GM20000 (cell line): ENCODE data around the gene WDR5.

ENCODE experiments used
- DNase-seq: peaks from one replicate; pipeline ENCODE4 v3.0.0; 2012; ENCODE audit warnings: low spot score
- TF ChIP-seq, protein P1 (sequence below): IDR thresholded peaks from 2 replicates; pipeline ENCODE4 v1.5.1; 2012; ENCODE audit warnings: mild to moderate bottlenecking, control low read depth; ENCODE audit errors: extremely low read depth, missing control alignments

The WDR5 gene

DNA sequence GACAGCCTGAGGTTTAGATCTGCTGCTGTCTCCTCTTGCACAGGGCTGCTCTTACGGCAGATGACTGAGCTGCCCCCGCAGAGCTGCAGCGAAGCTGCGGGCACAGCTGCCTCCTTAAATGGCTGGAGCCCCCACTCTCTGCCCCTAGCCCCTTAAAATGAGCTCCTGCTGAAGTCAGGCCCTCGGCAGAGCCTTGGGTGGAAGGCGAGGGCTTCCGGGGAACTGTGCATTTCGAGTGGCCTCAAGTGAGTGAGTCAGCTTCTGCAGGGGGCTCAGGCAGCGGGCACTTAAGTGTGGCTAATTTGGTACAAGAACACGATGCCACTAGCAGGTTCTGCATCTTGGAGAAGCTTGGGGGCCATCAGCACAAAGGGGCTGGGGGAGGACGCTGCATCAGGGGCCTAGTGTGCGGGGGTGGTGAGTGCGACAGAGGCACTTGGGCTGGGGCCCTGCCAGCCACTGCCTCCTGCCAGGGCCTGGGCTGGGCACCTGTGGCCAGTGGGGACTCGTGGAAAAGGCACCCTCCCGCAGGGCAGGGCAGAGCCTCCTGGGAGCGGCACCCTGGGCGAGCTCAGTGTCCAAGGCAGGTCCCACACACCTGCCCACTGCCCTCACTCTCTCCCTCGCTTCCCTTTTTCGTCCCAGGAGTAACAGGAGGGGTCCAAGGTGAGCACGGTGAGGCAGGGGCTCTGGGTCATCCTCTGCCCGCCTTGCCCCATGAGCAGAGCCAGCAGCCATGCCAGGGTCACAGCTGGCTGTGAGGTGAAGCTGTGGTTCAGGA, 57.3 kb downstream of the WDR5 start:
- no peak for DNase-seq
- TF ChIP-seq, protein P1, sequence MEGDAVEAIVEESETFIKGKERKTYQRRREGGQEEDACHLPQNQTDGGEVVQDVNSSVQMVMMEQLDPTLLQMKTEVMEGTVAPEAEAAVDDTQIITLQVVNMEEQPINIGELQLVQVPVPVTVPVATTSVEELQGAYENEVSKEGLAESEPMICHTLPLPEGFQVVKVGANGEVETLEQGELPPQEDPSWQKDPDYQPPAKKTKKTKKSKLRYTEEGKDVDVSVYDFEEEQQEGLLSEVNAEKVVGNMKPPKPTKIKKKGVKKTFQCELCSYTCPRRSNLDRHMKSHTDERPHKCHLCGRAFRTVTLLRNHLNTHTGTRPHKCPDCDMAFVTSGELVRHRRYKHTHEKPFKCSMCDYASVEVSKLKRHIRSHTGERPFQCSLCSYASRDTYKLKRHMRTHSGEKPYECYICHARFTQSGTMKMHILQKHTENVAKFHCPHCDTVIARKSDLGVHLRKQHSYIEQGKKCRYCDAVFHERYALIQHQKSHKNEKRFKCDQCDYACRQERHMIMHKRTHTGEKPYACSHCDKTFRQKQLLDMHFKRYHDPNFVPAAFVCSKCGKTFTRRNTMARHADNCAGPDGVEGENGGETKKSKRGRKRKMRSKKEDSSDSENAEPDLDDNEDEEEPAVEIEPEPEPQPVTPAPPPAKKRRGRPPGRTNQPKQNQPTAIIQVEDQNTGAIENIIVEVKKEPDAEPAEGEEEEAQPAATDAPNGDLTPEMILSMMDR = no peak

DNA sequence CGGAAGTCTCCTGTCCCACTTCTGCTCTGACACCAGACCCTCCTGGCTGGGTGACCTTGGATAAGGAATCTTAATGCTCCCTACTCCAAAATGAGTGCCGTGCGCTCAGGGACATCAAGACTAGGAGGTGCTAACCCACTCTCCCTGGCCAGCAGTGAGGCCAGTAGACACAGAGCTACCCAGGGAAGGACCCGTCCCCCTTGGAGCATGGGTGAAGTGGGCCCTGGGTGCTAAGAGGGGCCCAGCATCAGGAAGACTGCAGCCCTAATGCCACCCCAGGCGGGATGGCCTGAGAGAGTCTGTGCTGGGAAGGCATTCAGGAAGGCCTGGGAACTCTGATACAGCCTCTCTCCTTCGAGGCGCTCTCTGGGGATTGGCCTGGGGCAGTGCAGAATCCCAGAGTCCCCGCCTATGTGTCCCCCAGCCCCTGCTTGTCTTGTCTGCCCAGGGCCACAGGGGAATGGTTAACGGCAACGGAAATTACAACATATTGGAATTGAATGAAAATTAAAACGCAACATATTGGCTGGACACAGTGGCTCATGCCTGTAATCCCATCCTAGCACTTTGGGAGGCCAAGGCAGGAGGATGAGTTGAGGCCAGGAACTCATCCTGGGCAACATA, 58.1 kb downstream of the WDR5 start:
- DNase-seq = no peak
- TF ChIP-seq, protein P1 = no peak

DNA sequence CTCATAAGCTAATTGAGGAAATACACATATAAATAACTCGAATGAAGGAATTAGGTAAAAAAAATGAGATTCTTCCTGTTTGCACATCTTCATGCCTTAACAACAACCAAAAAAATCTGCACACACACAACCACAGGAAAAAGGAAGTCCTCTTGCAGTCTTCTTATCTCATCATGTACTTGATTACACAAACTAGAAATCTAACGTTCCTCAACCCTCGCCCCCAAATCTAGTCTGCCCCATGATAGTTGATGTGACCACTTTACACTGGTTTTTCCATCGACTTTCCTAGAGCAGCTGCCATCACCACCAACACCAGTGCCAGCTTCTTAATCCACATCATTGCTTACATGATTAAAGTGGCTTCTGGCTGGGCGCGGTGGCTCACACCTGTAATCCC, 59.7 kb downstream of the WDR5 start:
- DNase-seq = no peak
- TF ChIP-seq, protein P1 = no peak

DNA sequence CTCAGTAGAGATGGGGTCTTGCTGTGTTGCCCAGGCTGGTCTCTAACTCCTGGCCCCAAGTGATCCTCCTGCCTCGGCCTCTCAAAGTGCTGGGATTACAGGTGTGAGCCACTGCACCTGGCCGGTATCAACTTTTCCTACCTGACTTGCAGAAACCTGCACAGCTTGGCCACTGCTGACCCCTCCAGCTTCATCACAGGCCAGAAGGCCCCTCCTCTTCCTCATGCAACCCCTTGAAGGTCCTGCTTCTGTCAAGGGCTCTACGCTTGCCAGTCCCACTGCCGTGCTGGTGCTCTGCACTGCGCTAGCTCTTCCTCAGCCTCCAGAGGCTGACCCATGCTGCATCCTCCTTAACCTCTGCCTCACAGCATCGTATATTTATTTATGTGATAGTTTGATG, 61.0 kb downstream of the WDR5 start:
- DNase-seq = no peak
- TF ChIP-seq, protein P1 = no peak

DNA sequence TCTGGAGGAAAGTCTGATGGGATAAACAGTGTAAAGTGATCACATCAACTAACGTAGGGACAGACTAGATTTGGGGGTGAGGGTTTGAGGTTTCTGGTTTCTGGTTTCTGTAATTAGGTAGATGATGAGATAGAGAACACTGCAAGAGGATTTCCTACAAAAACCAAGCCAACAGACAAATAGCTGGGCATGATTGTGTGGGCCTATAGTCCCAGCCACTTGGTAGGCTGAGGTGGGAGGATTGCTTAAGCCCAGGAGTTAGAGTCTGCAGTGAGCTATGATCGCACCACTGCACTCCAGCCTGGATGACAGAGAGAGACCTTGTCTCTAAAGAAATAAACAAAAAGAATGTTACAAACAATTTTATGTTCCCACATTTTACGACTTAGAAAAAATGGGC, 62.9 kb downstream of the WDR5 start:
- TF ChIP-seq, protein P1 = no peak
- DNase-seq = no peak

DNA sequence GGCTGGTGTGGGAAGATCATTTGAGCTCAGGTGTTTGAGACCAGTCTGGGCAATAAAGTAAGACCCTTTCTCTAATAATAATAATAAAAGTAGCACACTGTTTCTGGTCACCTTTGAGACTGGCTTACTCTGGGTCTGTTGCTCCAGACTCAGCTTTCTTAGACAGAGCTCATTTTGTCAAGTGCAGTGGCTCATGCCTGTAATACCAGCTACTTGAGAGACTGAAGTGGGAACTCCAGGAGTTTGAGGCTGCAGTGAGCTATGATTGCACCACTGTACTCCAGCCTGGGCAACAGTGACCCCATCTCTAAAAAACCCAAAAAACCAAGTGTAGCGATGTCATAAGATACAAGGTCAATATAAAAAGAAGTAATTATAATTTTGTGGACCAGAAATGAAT, 64.8 kb downstream of the WDR5 start:
- TF ChIP-seq, protein P1 = no peak
- no peak for DNase-seq

DNA sequence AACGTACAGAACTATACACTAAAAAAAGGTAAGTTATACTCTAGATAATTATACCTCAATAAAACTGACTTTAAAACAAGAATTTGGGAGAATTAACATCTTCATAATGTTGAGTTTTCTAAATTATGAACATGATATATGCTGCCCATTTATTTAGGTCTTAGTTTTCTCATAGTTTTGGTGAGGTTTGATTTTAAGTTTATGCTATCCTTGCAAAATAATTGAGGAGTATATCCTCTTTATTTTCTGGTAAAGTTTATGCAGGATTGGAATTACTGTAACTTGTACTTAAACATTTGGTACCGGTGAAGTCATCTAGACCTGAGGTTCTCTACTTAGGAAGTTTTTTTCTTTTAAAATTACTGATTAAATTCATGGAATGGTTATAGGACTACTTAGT, 67.3 kb downstream of the WDR5 start:
- DNase-seq = no peak
- TF ChIP-seq, protein P1 = no peak
